Measurements from ENCODE around the gene TMEM44. TPM values are rescaled to one million over a fixed set of nuclear protein-coding genes. Genes with fewer than 3 reads are reported as not detected.

TMEM44 gene
- total RNA-seq, 1 experiment from 2014 or later: 11.8 TPM

GRCh38 chr3:194579091-194579606, 54.1 kb downstream of the TMEM44 start:
- Mint-ChIP-seq H3K9me3 (ENCODE audit: unreplicated experiment) (no peaks in the 10 kb centered on the region), H3K27me3 (ENCODE audit: insufficient read depth, unreplicated experiment) (no peaks in the 10 kb centered on the region), H3K36me3 (ENCODE audit: insufficient read depth, unreplicated experiment) (peaks cover 9% of the 10 kb centered on the region), H3K4me1 (ENCODE audit: low read depth, unreplicated experiment) (peaks cover 18% of the 10 kb centered on the region), H3K27ac (ENCODE audit: unreplicated experiment) (peak overlapping the region; percentile 90), H3K4me3 (ENCODE audit: unreplicated experiment) (peak overlapping the region; percentile 21)
- Histone ChIP-seq H3K4me1 (peaks cover 27% of the 10 kb centered on the region), H3K27me3 (replicated peaks; ENCODE audit: control insufficient read depth, insufficient read depth, low read length) (no peaks in the 10 kb centered on the region), H3K4me3 (ENCODE audit: low read depth, low read length) (no peak overlapping the region), H3K36me3 (ENCODE audit: control insufficient read depth, insufficient read depth, low read length) (no peaks in the 10 kb centered on the region), H3K9me3 (no peaks in the 10 kb centered on the region)
- intact Hi-C loops (cut with micrococcal nuclease; ENCODE audit: unreplicated experiment): loop anchor here (10.0 kb wide), 1 partner anchor 244 kb away; no protein-coding TSS in a partner anchor
- TF ChIP-seq CTCF (IDR thresholded peaks at IDR 0.05; ENCODE audit: insufficient read depth in 1 of 2, low read depth in 1 of 2, low read length in 1 of 2, severe bottlenecking in 1 of 2, unreplicated experiment in 1 of 2): no peak
- CTCF ChIA-PET: interaction anchor here (0.7 to 1.2 kb wide), 4 partner anchors 15 to 247 kb away, joined by 4 to 7 read pairs (median 6); no protein-coding TSS in a partner anchor
- BruUV-seq (replicated peaks): no TSS peak
- POLR2A ChIA-PET: interaction anchor here (0.7 to 0.8 kb wide), 2 partner anchors 9 to 92 kb away, joined by 3 to 4 read pairs; no protein-coding TSS in a partner anchor
- DNase-seq: peak; percentile 74 to 82

GRCh38 chr3:194577986-194578905, 55.0 kb downstream of the TMEM44 start:
- CTCF ChIA-PET: interaction anchor here (0.5 to 1.2 kb wide), 4 partner anchors 16 to 894 kb away, joined by 4 to 7 read pairs (median 6); no protein-coding TSS in a partner anchor
- Mint-ChIP-seq H3K9me3 (ENCODE audit: unreplicated experiment) (no peaks in the 10 kb centered on the region), H3K4me3 (ENCODE audit: unreplicated experiment) (peak overlapping the region; percentile 21), H3K4me1 (ENCODE audit: low read depth, unreplicated experiment) (peaks cover 24% of the 10 kb centered on the region), H3K27ac (ENCODE audit: unreplicated experiment) (peak overlapping the region; percentile 90), H3K36me3 (ENCODE audit: insufficient read depth, unreplicated experiment) (peaks cover under 1% of the 10 kb centered on the region), H3K27me3 (ENCODE audit: insufficient read depth, unreplicated experiment) (no peaks in the 10 kb centered on the region)
- Histone ChIP-seq H3K27me3 (replicated peaks; ENCODE audit: control insufficient read depth, insufficient read depth, low read length) (no peaks in the 10 kb centered on the region), H3K4me1 (peaks cover 31% of the 10 kb centered on the region), H3K9me3 (no peaks in the 10 kb centered on the region), H3K36me3 (ENCODE audit: control insufficient read depth, insufficient read depth, low read length) (no peaks in the 10 kb centered on the region), H3K4me3 (ENCODE audit: low read depth, low read length) (no peak overlapping the region)
- peak in 1 of 2 experiments; percentile 46 for DNase-seq
- intact Hi-C loops (cut with micrococcal nuclease; ENCODE audit: unreplicated experiment): loop anchor here (10.0 kb wide), 1 partner anchor 243 kb away; no protein-coding TSS in a partner anchor
- no peak for TF ChIP-seq CTCF (IDR thresholded peaks at IDR 0.05; ENCODE audit: insufficient read depth in 1 of 2, low read depth in 1 of 2, low read length in 1 of 2, severe bottlenecking in 1 of 2, unreplicated experiment in 1 of 2)
- BruUV-seq (replicated peaks): no TSS peak
- POLR2A ChIA-PET: interaction anchor here (0.7 kb wide), 1 partner anchor 10 kb away, joined by 4 read pairs; no protein-coding TSS in a partner anchor

- no peak for TF ChIP-seq CTCF (IDR thresholded peaks at IDR 0.05; ENCODE audit: insufficient read depth in 1 of 2, low read depth in 1 of 2, low read length in 1 of 2, severe bottlenecking in 1 of 2, unreplicated experiment in 1 of 2)
- H3K27ac Mint-ChIP-seq (ENCODE audit: unreplicated experiment): no peak overlapping the region
- no peaks in the 10 kb centered on the region for H3K27me3 Mint-ChIP-seq (ENCODE audit: insufficient read depth, unreplicated experiment)
- Histone ChIP-seq H3K9me3 (no peaks in the 10 kb centered on the region), H3K4me3 (ENCODE audit: low read depth, low read length) (no peak overlapping the region), H3K4me1 (peaks cover 54% of the 10 kb centered on the region), H3K36me3 (ENCODE audit: control insufficient read depth, insufficient read depth, low read length) (no peaks in the 10 kb centered on the region), H3K27me3 (replicated peaks; ENCODE audit: control insufficient read depth, insufficient read depth, low read length) (no peaks in the 10 kb centered on the region)
- H3K9me3 Mint-ChIP-seq (ENCODE audit: unreplicated experiment): no peaks in the 10 kb centered on the region
- H3K36me3 Mint-ChIP-seq (ENCODE audit: insufficient read depth, unreplicated experiment): peaks cover 6% of the 10 kb centered on the region
- ChIA-PET POLR2A (no interaction called here), CTCF (interaction anchor here (0.5 to 5.2 kb wide), 2 partner anchors 48 to 104 kb away, joined by 3 to 46 read pairs; no protein-coding TSS in a partner anchor)
- H3K4me3 Mint-ChIP-seq (ENCODE audit: unreplicated experiment): no peak overlapping the region
- H3K4me1 Mint-ChIP-seq (ENCODE audit: low read depth, unreplicated experiment): peaks cover 47% of the 10 kb centered on the region
- intact Hi-C loops (cut with micrococcal nuclease; ENCODE audit: unreplicated experiment): loop anchor here (10.0 kb wide), 1 partner anchor 241 kb away; no protein-coding TSS in a partner anchor
- no TSS peak for BruUV-seq (replicated peaks)
- peak in 1 of 2 experiments; percentile 25 for DNase-seq
Measured at GRCh38 chr3:194575484-194576210, 57.6 kb downstream of the TMEM44 start.
